Right atrium auricular region (tissue), 2 donors: ENCODE measurements around the gene MT3. TPM values are rescaled to one million over a fixed set of nuclear protein-coding genes. Genes with fewer than 3 reads are reported as not detected.
"Not testable (repeated sequence)": the region's sequence is repeated elsewhere in the genome, so short reads cannot be mapped to it uniquely, and the experiment has no call there.

Experiments used
- DNase-seq: peaks from one replicate; pipeline ENCODE4 v3.0.0-alpha.2; 2019; ENCODE audit warnings: low spot score
- H3K27ac ChIP-seq, 2 donors: fragments of 200-600 bp; sonication (generic); 1 replicate in 1 of 2; 2 replicates in 1 of 2; pipeline ENCODE4 v1.5.1; 2016 to 2019
- H3K27me3 ChIP-seq, 2 donors: fragments of 200-600 bp; sonication (generic); one replicate each; pipeline versions ENCODE4 v1.5.1 to v1.6.0; 2017 to 2019
- H3K36me3 ChIP-seq: fragments of 200-600 bp; sonication (generic); one replicate; pipeline ENCODE4 v1.5.1; 2016
- H3K4me1 ChIP-seq, 2 donors: fragments of 200-600 bp; sonication (generic); one replicate each; pipeline versions ENCODE4 v1.5.1 to v1.6.0; 2017 to 2019
- H3K4me3 ChIP-seq, 2 donors: fragments of 200-600 bp; sonication (generic); 1 replicate in 1 of 2; 2 replicates in 1 of 2; pipeline ENCODE4 v1.5.1; 2017 to 2019; ENCODE audit warnings: mild to moderate bottlenecking in 1 of 2, moderate library complexity in 1 of 2
- H3K9me3 ChIP-seq, 2 donors: fragments of 200-600 bp; sonication (generic); one replicate each; pipeline ENCODE4 v1.5.1; 2019
- total RNA-seq, 2 donors: library from RNA; depleted of rRNA; stranded (reverse); fragments of >200 nt; gene quantifications; one replicate each; pipeline ENCODE4 v1.1.0, GENCODE V29; 2016
- TF ChIP-seq, protein P1 (sequence below), 2 donors: fragments of 200-600 bp; sonication (generic); IDR thresholded peaks; one replicate each; pipeline ENCODE4 v1.5.1; 2019; ENCODE audit warnings: antibody characterized with exemption in 2 of 2

The MT3 gene
- total RNA-seq, 2 donors from 2014 or later, result not detected

DNA sequence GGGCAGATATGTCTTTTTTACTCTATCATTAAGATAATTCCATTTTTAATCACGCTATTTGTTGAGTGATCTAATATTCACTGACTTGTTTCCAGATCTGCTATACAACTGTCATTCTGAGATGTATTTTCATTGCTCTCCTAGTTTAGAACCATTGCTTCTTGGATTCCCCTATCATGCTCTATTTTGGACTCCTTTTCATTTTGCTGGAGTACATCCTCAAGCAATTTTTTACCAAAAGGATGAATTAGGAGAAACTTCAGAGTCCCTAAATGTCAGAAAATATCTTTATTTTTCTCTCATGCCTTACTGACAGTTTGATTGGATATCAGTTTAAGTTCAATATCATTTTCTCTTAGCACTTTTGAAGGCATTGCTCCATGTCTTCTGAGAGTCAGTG, 14.7 kb upstream of the MT3 start:
- H3K4me3 ChIP-seq, result no peak overlapping the region
- H3K4me1 ChIP-seq, result no peaks in the 10 kb centered on the region
- no peak overlapping the region for H3K27ac ChIP-seq
- no peaks in the 10 kb centered on the region for H3K36me3 ChIP-seq
- H3K27me3 ChIP-seq, result no peaks in the 10 kb centered on the region
- TF ChIP-seq, protein P1, sequence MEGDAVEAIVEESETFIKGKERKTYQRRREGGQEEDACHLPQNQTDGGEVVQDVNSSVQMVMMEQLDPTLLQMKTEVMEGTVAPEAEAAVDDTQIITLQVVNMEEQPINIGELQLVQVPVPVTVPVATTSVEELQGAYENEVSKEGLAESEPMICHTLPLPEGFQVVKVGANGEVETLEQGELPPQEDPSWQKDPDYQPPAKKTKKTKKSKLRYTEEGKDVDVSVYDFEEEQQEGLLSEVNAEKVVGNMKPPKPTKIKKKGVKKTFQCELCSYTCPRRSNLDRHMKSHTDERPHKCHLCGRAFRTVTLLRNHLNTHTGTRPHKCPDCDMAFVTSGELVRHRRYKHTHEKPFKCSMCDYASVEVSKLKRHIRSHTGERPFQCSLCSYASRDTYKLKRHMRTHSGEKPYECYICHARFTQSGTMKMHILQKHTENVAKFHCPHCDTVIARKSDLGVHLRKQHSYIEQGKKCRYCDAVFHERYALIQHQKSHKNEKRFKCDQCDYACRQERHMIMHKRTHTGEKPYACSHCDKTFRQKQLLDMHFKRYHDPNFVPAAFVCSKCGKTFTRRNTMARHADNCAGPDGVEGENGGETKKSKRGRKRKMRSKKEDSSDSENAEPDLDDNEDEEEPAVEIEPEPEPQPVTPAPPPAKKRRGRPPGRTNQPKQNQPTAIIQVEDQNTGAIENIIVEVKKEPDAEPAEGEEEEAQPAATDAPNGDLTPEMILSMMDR (IDR thresholded peaks at IDR 0.05), result no peak
- no peak for DNase-seq
- H3K9me3 ChIP-seq, result no peaks in the 10 kb centered on the region

DNA sequence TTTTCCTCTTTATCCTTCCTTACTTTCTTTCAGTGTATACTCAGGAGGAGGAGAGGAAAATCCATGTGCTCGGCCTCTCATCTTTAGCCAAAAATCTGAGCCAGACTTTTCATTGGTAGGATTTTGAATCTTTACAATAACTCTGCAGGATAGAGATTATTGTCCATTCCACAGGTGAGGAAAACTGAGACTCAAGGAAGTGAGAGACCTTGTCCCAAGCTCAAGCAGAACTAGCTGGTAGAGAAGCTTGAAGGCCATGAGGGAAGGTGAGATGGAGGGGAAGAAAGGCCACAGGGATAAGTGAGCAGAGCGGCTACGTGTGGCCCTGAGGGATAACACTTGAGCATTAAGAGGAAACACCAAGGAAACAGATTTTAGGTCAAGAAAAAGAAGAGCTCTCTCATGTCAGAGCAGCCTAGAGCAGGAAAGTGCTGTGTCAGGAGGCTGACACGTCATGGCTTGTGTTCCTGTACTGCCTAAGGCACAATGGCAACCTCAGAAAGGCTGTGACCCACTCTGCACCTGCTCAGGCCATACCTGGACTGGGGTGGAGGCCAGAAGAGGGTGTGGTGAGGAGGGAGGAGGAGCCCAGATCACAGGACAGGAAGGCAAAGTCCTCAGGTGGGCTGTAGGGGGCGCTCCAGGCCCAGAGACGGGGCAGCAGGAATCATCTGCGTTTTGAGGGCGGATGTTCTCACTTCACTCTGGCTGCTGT, 12.6 kb upstream of the MT3 start:
- no peaks in the 10 kb centered on the region for H3K36me3 ChIP-seq
- TF ChIP-seq, protein P1 (IDR thresholded peaks at IDR 0.05), result peak; percentile 54 to 76
- H3K27me3 ChIP-seq, result no peaks in the 10 kb centered on the region
- no peaks in the 10 kb centered on the region for H3K9me3 ChIP-seq
- no peak for DNase-seq
- no peak overlapping the region for H3K27ac ChIP-seq
- no peak overlapping the region for H3K4me3 ChIP-seq
- H3K4me1 ChIP-seq, result no peaks in the 10 kb centered on the region

DNA sequence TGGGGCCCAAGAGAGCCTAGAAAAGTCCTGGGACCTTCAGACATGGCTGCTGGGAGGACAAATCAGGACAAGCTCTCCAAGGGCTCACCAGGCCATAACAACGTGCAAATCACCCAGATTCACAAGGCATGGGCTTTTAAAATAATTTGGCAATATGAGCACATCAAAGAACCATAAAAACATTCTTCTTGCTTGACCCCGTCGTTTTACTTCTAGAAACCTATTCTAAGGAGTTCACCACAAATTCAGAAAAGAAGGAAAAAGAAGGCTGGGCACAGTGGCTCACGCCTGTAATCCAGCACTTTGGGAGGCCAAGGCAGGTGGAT, 12.1 kb upstream of the MT3 start:
- Histone ChIP-seq H3K27me3 (no peaks in the 10 kb centered on the region), H3K4me1 (no peaks in the 10 kb centered on the region), H3K9me3 (no peaks in the 10 kb centered on the region), H3K4me3 (no peak overlapping the region), H3K27ac (no peak overlapping the region), H3K36me3 (no peaks in the 10 kb centered on the region)
- TF ChIP-seq, protein P1 (IDR thresholded peaks at IDR 0.05), result no peak
- DNase-seq, result no peak

DNA sequence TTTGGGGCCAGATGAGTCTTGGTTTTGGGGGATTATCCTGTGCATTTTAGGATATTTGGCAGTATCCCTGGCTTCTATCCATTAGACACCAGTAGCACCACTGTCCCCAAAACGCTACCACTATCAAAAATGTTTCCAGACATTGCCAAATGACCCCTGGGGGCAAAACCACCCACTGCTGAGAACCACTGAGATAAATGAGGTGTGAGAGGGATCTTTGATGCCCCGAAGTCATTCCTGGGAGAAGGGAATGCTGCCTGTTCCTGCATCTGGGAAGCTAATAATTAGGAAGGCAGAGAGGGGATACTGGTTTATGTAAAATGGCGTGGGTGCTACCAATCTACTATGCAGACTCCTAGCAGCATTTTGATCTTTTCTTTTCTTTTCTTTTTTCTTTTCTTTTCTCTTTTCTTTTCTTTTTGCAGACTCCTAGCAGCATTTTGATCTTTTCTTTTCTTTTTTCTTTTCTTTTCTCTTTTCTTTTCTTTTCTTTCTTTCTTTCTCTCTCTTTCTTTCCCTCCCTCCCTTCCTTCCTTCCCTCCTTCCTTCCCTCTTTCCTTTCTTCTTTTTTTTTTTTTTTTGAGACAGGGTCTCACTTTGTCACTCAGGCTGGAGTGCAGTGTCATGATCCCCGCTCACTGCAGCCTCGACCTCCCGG, 8.8 kb upstream of the MT3 start:
- no peak for DNase-seq
- Histone ChIP-seq H3K4me3 (no peak overlapping the region), H3K27ac (no peak overlapping the region), H3K36me3 (no peaks in the 10 kb centered on the region), H3K27me3 (no peaks in the 10 kb centered on the region), H3K9me3 (no peaks in the 10 kb centered on the region), H3K4me1 (no peaks in the 10 kb centered on the region)
- TF ChIP-seq, protein P1 (IDR thresholded peaks at IDR 0.05), result no peak

DNA sequence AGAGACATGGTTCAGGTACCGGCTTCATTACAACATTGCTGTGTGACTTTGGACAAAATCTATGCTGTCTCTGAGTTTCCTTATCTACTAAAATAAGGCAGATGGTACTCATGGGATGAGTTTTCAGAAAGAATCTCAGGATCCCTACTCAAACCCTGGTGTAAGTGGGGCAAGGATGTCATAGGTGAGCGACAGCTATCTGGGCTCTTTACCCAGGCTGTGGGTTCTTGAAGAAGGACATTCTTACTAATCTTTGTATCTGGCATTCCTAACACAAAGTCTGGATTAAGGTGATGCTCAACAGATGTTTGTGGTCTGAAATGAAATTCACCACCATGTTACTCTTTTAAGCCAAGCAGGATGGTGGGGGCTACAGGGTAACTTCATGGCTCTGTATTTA, 6.4 kb upstream of the MT3 start:
- not testable (repeated sequence) for H3K27ac ChIP-seq, H3K9me3 ChIP-seq, H3K27me3 ChIP-seq, H3K4me1 ChIP-seq, DNase-seq, H3K4me3 ChIP-seq, H3K36me3 ChIP-seq

DNA sequence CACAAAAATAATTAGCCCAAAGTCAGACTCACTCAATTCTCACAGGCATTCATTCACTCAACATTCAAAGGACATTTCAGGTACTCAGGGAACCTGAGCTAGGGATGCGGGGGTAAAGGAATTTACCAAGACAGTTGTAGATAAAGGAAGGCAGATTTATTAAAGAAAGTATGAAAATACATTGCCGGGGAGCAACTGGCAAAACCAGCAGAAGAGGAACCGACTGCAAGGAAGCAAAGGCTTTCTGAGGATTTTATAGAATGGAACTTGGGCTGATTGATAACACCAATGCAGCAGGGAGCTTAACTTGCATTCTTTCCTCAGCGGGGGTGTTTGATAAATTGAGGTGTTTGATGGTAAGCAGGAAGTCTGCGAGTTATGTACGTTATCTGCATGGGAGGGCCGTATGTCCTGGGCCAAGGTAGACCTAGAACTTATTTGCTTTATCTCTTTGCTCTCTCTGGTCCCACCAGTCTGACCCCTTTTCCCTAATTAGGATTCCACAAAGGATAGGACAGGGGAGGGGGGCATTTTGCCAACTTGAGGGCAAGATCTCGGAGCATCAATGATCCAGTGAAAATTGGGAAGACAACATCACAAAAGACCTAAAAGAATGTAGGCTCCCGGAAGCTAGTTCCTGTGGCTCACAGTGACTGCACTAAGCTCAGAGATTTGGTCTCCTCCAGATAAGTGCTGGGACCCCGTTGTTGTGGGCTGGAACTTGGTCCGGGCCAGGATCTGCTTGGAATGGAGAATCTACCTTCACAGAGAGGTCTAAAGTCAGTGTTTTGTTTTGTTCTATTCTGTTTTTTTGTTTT, 5.8 kb upstream of the MT3 start:
- TF ChIP-seq, protein P1 (IDR thresholded peaks at IDR 0.05), result no peak
- Histone ChIP-seq H3K4me1 (no peaks in the 10 kb centered on the region), H3K4me3 (no peak overlapping the region), H3K9me3 (no peaks in the 10 kb centered on the region), H3K27ac (no peak overlapping the region), H3K36me3 (no peaks in the 10 kb centered on the region), H3K27me3 (no peaks in the 10 kb centered on the region)
- no peak for DNase-seq
